ENCODE results near the gene SLC30A10. TPM values are rescaled to one million over a fixed set of nuclear protein-coding genes. Genes with fewer than 3 reads are reported as not detected.
"Not testable (repeated sequence)": the region's sequence is repeated elsewhere in the genome, so short reads cannot be mapped to it uniquely, and the experiment has no call there.

SLC30A10 gene
- polyA plus RNA-seq, 1 experiment: not detected

DNA sequence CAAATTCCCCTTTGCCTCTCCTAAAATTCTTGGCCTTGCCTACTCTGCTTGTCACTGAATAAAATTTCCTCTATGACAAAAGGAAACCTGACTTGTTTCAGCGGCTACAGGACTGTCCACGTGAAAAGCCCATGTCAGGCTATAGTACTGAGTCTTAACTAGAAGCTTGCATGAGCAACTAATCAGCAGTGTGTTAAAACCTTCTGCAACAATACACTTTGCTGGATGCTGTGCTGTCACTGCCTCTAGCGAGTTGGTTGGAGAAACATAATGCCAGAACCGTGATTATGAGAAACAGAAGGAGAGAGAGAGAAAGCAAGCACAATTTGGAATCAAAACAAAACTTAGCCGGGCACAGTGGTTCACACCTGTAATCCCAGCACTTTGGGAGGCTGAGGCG, 25.7 kb upstream of the SLC30A10 start:
- CTCF ChIA-PET: interaction anchor here (0.6 kb wide), 1 partner anchor 168 kb away, joined by 3 read pairs; no protein-coding TSS in a partner anchor

GRCh38 chr1:219952361-219952760, 24.0 kb upstream of the SLC30A10 start:
- POLR2A ChIA-PET: no interaction called here
- CTCF ChIA-PET: no interaction called here
- DNase-seq (ENCODE audit: low read depth): no peak
- Histone ChIP-seq H3K4me3 (ENCODE audit: low read depth, low read length) (no peak overlapping the region), H3K36me3 (ENCODE audit: control insufficient read depth, insufficient read depth, low read length) (no peaks in the 10 kb centered on the region), H3K27me3 (ENCODE audit: control insufficient read depth, insufficient read depth, low read length) (no peaks in the 10 kb centered on the region)
- TF ChIP-seq, protein P1, sequence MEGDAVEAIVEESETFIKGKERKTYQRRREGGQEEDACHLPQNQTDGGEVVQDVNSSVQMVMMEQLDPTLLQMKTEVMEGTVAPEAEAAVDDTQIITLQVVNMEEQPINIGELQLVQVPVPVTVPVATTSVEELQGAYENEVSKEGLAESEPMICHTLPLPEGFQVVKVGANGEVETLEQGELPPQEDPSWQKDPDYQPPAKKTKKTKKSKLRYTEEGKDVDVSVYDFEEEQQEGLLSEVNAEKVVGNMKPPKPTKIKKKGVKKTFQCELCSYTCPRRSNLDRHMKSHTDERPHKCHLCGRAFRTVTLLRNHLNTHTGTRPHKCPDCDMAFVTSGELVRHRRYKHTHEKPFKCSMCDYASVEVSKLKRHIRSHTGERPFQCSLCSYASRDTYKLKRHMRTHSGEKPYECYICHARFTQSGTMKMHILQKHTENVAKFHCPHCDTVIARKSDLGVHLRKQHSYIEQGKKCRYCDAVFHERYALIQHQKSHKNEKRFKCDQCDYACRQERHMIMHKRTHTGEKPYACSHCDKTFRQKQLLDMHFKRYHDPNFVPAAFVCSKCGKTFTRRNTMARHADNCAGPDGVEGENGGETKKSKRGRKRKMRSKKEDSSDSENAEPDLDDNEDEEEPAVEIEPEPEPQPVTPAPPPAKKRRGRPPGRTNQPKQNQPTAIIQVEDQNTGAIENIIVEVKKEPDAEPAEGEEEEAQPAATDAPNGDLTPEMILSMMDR (IDR thresholded peaks at IDR 0.05; ENCODE audit: insufficient read depth, low read depth, low read length): no peak

More for the DNA sequence above, 25.7 kb upstream of the SLC30A10 start:
- no peaks in the 10 kb centered on the region for H3K27me3 ChIP-seq (ENCODE audit: control insufficient read depth, insufficient read depth, low read length)
- DNase-seq (ENCODE audit: low read depth): no peak
- POLR2A ChIA-PET: no interaction called here
- H3K4me3 ChIP-seq (ENCODE audit: low read depth, low read length): no peak overlapping the region
- no peaks in the 10 kb centered on the region for H3K36me3 ChIP-seq (ENCODE audit: control insufficient read depth, insufficient read depth, low read length)
- TF ChIP-seq, protein P1 (IDR thresholded peaks at IDR 0.05; ENCODE audit: insufficient read depth, low read depth, low read length): no peak

DNA sequence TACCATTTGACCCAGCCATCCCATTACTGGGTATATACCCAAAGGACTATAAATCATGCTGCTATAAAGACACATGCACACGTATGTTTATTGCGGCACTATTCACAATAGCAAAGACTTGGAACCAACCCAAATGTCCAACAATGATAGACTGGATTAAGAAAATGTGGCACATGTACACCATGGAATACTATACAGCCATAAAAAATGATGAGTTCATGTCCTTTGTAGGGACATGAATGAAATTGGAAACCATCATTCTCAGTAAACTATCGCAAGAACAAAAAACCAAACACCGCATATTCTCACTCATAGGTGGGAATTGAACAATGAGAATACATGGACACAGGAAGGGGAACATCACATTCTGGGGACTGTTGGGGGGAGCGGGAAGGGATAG, 20.9 kb upstream of the SLC30A10 start:
- H3K36me3 ChIP-seq (ENCODE audit: control insufficient read depth, insufficient read depth, low read length); POLR2A ChIA-PET; CTCF ChIA-PET; H3K27me3 ChIP-seq (ENCODE audit: control insufficient read depth, insufficient read depth, low read length); DNase-seq (ENCODE audit: low read depth); H3K4me3 ChIP-seq (ENCODE audit: low read depth, low read length): not testable (repeated sequence)

DNA sequence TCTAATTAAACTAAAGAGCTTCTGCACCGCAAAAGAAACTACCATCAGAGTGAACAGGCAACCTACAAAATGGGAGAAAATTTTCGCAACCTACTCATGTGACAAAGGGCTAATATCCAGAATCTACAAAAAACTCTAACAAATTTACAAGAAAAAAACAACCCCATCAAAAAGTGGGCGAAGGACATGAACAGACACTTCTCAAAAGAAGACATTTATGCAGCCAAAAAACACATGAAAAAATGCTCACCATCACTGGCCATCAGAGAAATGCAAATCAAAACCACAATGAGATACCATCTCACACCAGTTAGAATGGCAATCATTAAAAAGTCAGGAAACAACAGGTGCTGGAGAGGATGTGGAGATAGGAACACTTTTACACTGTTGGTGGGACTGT, 20.4 kb upstream of the SLC30A10 start:
- H3K36me3 ChIP-seq (ENCODE audit: control insufficient read depth, insufficient read depth, low read length); POLR2A ChIA-PET; H3K27me3 ChIP-seq (ENCODE audit: control insufficient read depth, insufficient read depth, low read length); CTCF ChIA-PET; H3K4me3 ChIP-seq (ENCODE audit: low read depth, low read length); DNase-seq (ENCODE audit: low read depth): not testable (repeated sequence)

DNA sequence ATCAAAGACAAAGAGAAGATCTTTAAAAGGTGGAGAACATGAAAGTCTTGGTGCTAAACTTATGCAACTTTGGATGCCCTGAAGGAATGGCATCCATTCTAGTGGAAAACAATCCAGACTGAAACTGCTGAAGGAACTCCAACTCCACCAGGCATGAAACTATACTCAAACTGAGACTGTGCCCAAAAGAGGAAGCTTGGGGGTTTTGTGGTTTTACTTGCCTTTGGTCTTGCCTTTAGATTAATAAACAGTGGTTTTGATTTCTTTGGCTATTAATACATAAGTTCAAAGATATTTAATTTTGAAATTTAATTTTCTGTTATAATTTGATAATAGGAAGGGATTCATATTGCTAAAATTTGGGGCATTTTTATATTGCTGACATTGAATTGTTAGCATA, 17.4 kb upstream of the SLC30A10 start:
- no peak overlapping the region for H3K4me3 ChIP-seq (ENCODE audit: low read depth, low read length)
- POLR2A ChIA-PET: no interaction called here

GRCh38 chr1:219941179-219942118, 13.1 kb upstream of the SLC30A10 start:
- TF ChIP-seq, protein P1 (IDR thresholded peaks at IDR 0.05; ENCODE audit: insufficient read depth, low read depth, low read length): no peak
- Histone ChIP-seq H3K36me3 (ENCODE audit: control insufficient read depth, insufficient read depth, low read length) (no peaks in the 10 kb centered on the region), H3K27me3 (ENCODE audit: control insufficient read depth, insufficient read depth, low read length) (no peaks in the 10 kb centered on the region), H3K4me3 (ENCODE audit: low read depth, low read length) (no peak overlapping the region)
- POLR2A ChIA-PET: no interaction called here
- no peak for DNase-seq (ENCODE audit: low read depth)
- CTCF ChIA-PET: interaction anchor here (0.9 kb wide), 1 partner anchor 16 kb away, joined by 3 read pairs; no protein-coding TSS in a partner anchor

More for the DNA sequence above, 17.4 kb upstream of the SLC30A10 start:
- Histone ChIP-seq H3K27me3 (ENCODE audit: control insufficient read depth, insufficient read depth, low read length) (no peaks in the 10 kb centered on the region), H3K36me3 (ENCODE audit: control insufficient read depth, insufficient read depth, low read length) (no peaks in the 10 kb centered on the region)
- TF ChIP-seq, protein P1 (IDR thresholded peaks at IDR 0.05; ENCODE audit: insufficient read depth, low read depth, low read length): no peak
- no peak for DNase-seq (ENCODE audit: low read depth)
- CTCF ChIA-PET: no interaction called here
